Stimulated activated CD8-positive, alpha-beta memory T cell treated with anti-CD3 and anti-CD28 coated beads, Interleukin-7, amount 100 ng/mL, for 1 hour (primary cell): Measurements from ENCODE around the gene STUM.
A peak's percentile ranks its signal among the peaks of the same experiment; 100 is the strongest.

Source experiments
- DNase-seq, 2 donors: peaks; one replicate each; pipeline ENCODE4 v3.0.0-alpha.2; 2020; ENCODE audit warnings: low read depth in 2 of 2

STUM gene

DNA sequence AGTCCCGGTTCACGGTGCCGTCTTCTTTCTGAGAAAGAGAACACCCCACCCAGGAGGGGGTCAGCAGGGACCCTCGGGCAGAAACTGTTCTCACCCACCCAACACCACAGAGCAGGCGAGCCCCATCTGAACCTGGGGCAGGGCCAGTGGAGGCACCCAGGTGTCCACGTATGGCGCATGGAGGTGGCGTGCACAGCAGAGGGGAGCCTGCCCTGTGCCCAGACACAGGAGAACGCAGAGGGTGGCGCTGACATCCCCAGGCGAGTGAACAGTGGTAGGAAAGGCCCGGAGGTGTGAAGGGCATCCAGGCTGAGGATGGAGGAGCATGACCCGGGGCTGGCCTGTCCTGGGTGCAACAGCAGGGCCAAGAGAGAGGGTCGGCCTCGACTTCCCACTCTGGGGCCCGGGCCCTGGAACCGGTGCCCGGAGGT, 91.1 kb downstream of the STUM start:
- no peak for DNase-seq

DNA sequence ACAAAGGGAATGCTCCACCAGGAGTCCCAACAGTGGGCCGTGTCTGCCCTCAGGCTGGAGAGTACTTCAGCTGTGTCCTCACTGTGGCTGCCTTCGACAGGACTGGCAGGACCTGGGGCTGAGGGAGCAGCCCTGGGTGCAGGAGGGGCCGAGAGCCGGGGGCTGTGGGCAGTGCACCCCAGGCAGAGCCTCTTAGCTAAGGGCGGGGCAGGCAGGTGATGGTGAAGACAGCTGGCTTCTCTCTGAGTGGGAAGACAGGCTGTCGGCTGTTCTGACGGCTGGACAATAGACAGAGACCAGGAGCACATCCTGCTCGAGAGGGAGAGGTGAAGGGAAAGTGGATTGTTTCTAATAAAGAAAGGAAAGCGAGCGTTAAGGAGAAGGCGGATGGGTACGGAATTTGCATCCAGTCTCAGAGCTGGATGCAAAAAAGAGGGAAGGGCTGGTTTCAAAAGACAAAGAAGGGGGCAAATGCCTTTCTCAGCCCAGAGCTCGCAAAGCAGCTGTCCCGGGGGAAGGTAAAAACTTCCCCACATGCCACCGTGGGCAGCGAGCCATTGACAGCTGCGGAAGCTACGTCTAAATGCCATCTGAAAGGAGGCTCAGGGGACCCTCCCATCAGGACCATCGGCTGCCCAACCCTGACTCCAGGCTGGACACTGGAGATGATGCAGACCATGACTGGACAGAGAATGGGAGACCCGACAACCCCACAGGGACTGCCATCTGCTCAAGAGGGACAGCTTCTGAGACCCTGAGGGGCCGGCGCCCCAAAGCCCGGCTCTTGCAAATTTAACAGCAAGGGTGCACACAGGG, 92.0 kb downstream of the STUM start:
- no peak for DNase-seq

DNA sequence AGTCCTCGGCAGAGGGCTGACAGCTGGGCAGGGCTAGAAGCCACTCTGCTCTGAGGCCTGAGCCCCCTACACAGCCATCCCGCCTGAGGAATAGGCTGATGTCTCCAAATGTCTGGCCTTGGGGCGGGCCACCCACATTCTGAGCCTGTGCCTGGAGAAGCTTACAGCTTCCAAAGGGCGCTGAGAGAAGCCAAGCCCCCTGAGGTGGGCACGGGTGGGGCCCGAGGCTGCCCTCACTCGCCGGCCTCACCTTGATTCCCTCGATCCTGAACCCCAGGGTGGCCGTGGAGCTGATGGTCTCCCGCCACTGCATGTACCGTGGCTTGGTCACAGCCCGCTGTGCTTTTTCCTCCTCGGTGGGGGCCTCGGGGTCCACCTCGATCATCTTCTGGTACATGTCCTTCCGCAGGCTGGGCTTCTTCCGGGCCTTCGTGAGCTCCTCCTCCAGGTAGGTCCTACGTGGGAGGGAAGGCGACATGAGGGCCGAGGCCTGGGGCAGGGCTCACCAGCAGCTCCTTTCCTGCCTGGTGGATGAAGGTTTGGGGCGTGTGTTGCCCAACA, 93.2 kb downstream of the STUM start:
- no peak for DNase-seq

DNA sequence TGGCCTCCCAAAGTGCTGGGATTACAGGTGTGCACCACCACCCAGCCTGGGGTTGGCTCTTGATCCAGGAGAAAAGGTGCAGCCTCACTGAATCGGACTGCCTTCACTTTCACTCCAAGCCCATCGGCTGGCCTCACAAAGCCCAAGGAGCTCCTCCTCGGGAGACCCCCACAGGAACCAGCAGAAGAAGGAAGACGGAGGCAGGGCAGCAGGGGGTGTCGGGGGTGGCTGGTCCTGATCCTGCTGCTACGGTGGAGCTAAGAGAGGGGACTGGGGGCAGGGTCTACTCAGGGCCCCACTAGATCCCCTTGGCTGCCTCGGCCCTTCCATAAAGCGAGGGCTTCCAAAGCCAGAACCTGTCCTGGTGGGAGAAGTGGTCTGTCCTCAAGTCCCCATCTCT, 93.9 kb downstream of the STUM start:
- DNase-seq = no peak

DNA sequence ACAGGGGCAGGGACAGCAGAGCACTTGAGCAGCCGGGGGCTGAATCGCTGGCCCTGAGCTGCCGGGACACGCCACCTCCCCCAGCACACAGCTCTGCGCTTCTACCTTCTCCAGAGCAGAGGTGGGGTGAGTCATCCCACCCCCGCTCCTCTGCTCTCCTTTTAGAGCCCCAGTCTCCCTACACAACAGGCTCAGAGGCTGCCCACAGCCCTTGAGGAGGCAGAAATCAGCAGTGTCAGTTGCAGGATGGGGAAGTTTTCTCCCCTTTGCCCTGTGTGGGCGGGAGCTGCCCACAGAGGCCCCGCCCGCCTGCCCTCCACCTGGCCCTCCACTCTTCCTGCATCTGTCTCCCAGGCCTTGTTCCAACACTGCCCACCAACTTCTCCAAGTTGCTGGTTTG, 94.6 kb downstream of the STUM start:
- DNase-seq = no peak

DNA sequence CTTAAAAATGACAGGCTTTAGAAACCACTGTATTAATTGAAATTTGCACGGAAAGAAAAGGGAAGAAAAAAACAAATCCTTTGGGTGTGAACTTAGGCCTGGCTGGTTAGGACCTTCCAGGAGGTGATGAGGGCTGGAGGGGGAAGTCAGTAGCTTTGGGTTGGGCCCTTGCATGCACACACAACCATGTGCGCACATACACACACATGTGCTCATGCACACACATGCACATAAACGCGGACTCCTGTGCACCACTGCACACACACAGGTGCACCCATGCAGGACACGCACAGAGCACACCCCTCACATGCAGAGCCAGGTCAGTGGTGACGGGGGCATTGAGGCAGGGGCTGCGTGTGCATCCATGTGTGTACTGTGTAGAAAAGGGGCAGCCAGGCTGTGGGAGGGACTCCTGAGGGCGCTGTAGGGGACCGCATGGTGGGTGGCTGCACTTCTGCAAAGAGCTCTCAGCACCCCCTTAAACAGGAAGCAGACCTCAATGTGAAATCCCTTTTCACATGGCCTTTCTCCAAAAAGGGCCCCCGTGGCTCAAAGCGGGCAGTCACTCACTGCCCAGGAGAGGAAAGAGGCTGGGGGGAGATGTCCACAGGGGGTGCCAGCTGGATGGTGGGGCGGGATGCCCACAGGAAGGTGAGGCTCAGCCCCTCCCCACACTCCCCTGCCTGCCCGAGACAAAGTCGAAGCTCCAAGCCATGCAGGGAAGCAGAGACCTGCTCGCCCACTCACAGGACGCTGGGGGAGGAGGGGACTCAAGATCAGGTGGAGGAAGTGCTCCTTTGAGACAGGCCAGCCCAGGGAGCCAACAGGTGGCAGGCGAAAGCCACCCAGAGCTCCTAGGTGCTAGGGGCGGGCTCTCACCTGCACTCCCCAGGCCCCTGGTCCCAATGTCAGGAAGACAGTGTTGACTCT, 95.3 kb downstream of the STUM start:
- DNase-seq = no peak

DNA sequence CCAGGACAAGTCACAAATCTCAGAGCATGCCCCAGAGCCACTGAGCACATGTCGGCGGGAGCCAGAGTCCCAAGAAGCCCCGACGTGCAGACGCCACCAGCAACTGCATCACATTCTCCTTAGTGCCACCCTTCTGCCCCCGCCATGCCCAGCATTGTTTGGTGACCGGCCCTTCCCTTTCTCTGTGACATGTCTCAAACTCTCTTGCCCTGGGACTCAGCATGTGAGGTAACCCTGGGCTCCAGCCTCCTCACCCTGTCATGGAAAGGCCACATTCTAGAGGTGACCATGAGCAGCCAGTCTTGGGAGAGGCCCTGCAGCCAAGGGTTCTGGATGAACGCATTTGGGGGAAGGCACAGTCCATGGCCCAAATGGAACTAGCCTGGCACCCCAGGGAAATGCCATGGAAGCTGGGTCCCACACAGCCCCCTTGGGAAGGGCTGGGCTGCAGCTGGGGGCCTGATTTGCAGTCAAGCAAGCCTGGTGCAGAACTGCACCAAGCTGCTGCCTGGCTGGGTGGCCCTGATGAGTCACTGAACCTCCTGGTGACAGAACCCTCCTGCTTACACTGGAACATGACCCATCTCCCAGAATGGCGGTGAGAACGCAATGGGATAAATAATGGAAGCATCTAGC, 96.1 kb downstream of the STUM start:
- DNase-seq = no peak

DNA sequence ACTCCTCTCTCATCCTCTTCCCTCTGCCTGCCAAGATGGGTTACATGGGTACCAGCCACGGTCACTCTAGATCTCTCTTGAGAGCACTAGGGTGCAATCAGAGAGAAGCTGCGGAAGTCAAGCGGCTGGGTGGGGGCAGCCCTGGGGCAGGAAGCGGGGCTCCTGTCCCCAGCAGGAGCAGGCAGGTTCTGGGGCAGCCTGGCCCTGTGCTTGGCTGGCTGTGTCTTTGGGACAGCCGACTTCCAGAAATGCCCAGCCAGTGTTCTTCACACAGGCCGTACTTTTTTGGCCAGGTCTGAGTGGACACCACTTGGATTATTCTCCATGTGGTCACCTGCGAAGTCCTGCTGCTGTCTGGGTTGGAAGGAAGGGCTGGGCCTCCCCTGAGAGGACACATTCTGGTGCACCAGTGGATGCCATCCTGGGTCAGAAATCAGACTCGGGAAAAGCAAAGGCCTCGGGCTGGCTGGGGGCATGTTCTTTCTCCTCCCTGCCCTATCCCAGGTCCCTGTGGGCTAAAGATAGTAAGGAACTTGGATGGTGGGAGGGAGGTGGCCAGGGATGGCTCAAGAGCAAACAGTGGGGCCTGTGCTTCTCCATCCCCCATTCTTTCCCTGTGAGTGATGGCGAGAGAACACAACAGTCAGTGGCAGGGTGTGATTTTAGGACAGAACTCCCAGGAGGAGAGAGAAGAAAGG, 96.9 kb downstream of the STUM start:
- no peak for DNase-seq

DNA sequence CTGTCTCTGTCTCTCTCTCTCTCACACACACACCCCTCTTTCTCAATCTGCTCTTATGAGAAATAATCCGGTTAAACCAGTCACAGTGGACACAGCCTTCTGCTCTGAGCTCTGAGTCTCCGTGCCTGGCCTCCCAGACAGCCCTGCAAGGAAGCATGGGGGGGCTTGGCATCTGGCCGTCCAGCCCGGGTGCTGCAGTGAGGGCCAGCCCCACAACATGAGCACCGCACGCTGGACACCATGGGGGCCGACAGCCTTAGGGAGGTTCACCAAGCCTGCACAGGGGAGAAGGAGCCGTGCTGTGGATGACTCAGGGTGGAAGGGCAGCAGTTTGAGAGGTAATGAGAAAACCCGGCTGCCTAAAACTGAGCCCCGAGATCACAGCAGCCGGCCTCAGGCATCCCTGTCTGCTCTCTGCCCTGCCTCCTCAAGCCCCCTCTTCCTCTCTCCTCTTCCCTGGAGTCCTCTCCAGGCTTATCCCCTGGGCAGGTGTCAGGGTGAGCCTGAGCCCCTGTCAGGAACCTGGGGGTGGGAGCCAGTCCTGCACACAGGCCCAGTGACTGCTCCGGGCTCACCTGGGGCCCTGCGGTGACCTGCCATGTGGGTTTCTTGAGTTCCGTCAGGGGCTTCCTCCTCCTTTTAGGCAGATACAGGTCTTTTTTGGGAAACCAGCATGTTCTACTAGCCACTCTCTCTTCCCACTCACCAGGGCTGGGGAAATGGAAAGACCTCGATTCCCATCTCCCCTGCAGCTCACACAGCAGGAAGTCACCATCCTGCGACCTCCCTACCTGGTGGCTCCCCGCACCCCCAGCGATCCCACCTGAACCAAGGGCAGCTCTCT, 97.7 kb downstream of the STUM start:
- DNase-seq = no peak

DNA sequence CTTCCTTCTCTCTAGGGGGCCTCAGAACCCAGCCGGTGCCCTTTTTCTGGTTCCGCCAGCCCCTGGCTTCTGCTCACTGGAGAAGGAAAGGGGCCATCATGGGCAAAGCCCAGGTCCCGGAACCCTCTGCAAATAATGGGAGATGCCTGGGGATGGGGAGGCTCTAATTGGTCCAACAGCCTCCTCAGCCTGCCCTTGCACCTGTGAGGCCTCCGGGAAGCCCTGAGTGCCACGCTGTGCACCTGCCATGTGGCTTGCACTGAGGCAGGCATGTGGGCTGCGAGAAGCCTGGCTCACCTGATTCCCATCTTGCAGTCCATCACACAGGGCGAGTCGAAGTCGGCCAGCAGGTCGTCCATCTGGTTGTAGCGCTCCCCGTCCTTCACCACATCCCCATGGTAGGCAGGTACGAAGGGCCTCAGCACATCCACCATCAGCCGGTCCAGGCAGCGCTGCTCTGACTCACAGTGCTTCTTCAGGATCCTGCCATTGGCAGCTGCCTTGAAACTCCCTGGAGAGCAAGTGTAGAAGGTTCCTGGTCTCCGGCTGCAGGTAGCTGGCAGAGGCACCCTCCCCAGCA, 98.4 kb downstream of the STUM start:
- DNase-seq = no peak

DNA sequence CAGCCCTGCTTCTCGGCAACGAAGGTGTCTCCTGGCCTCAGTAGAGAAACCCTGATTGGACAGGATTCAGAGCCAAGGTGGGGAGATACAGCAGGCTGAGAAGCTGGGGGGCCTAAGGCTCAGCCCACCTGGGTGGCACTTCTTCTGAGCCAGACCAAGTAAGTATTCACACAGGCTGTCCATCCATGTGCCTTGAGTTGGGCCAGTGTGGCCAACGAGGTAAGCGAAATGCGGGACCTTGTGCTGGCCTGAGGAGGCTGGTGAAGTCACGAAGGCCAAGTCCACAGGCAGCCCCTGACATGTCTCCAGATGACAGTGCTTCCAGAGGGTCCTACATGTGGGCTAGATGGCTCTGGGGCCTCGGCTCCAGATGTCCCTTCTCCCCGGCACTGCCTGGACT, 99.2 kb downstream of the STUM start:
- no peak for DNase-seq

DNA sequence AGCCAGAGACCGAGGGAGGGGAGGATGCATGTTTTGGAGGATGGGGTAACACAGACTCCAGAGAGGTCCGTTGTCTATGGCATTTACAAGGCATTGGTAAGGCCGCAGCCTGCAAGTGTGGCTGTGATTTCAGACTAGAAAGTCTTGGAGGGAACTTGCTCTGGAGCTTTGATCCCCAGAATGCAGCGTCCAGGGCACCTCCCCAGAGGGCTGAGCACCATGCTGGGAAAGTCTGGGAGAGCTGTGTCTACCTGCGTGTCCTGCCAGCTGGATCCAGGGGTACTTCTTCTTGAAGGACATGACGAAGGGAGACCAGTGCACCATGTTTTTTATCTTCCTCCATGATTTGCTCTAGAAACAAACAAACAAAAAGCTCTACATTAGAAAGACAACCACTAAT, 99.9 kb downstream of the STUM start:
- no peak for DNase-seq

DNA sequence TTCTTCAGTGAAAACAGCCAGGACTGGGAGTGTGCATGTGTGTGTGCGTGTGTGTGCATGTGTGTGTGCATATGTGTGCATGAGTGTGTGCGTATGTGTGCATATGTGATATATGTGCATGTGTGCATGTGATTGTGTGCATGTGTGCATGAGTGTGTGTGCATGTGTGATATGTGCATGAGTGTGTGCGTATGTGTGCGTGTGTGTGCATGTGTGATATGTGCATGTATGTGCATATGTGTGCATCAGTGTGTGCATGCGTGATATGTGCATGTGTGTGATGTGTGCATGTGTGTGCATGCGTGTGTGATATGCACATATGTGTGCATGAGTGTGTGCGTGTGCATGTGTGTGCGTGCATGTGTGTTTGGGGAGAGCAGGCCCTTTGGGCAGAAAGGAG, 100.7 kb downstream of the STUM start:
- DNase-seq = no peak

DNA sequence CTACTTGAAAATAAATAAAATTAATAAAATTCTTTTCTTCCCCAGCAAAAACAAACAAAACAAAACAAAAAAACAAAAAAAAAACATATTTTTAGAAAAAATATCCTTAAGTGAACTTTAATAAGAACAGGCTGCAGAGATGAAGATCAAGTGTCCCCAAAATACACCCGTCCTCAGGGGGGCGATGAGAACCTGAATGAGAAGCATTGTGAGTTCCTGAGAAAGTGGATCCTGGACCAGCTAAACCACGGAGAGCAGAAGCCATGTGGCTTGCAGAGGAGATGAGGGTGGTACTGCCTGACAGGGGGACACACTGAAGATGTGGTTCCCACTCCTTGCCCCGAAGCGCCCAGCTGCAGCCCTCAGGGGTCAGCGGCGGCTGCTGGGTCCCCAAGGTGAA, 101.2 kb downstream of the STUM start:
- no peak for DNase-seq

DNA sequence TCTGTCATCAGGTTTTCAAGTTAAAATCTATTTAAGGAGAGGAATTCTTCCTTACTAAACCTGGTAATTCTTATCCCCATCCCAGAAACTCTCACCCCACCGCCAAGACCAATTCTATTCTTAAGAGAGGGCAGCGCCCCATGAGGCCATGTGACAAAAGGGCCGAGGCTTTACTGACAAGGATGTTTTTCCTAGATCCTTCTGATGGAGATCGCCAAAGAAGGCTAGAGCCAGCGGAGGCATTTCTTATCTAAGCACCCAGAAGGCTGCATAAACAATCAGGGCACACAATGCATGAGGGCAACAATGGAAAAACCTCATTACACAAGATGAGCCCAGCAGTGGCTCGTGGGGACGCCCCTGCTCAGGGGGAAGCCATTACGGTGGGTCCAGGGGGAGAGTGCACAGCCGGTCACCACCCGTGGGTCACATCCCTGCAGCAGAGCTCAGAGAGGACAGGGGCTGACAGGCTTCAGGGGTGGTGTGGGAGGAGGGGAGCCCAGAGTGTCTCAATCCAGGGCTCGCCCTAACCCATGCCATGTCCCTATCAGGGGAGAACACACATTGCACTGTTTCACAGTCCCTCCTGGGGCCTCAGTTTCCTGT, 101.8 kb downstream of the STUM start:
- DNase-seq = no peak

DNA sequence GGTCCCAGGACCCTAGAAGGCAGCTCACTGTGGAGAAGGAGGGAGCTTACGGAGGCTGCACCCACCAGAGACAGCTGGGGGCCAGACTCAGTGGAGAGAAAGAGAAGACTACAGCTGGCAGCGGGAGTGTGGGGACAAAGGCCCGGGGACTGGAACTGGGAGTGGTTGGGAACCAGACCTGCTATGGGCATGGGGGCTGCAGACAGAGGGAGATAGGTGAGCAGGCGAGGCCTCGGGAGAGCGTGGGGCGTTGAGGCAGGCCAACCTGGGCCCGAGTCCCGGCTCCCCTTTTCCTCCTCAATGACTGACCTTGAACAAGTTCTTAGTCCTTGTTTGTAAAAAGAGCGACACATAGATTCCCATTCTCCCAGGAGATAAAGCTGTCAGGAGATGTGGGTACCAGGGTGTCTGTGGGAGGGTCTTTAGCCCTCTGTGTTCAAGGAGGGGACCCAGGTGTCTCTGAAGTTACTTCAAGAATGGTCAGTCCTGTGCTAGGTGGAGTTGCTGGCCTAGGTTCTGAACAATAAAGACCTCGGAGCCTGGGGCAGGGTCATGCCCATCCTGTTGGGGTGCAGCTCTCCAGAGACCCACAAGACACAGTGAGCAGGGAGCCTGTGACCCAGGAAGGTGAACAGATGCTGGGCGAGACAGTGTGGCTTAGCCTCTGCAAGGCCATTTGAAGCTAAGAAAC, 102.6 kb downstream of the STUM start:
- DNase-seq = no peak

DNA sequence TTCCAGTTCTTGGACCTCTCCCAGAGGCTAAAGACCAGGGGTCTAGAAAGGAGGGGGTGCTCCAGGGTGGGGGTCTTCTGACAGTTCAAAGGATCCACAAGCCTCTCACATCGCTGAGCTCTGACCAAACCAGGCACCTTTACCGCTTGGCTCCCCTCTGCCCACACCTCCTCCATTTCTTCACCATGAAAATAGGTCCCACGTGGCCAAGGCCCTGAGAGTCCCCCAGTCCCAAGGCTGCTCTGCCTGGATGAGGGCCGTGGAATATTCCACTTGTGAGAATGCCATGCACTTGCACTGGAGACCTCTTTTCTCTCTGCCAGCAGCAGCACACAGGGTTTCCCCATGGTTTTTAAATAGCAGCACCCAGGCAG, 103.2 kb downstream of the STUM start:
- no peak for DNase-seq

DNA sequence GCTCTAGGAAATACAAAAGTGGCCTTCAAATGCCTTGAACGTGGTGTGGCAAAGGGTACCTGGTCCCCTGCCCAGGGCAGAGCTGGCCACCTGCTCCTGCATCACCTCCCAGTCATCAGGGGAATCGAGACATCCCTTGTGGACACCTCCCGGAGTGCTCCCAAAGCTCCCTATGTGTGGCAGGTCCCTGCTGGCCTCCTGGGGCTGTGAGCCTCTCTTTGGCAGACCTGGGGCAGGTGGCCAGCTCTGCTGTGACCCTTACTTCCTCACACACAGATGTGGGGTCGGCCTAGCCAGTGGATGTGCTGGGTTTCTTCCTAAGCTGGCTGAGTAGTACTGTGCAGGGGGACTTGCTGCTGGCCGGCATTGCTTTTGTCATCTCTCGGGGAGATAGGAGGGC, 104.0 kb downstream of the STUM start:
- DNase-seq = no peak

DNA sequence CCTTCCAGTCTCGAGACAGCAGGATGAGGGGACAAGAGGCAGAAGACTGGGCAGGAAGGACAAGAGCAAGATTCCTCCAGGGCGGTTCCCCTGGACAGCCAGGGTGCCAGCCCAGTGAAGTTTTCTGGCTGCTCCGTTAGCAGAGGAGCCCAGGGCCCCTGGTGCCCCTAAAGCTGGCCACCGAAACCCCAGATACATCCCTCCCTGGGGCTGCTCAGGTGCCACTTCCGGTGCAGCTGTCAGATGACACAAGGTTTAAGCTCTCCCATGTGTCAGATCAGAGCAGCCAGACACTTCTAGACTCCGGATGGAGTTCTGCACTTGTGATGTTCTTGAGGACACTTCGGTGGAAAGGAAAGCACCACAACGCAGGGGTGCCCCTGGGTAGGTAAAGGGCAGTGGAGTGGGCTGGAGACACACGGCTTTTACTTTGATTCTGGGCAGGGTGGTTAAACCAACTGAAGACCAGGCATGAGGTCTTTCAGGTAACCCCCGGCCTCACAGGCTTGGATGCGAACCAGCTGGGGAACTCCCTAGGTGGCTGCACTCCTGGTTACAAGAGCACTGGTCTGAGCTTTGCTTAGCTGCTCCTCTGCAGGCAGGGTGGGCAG, 104.9 kb downstream of the STUM start:
- peak in 1 of 2 donors; percentile 29 for DNase-seq
